Measurements from ENCODE around the gene HIVEP3.

DNA sequence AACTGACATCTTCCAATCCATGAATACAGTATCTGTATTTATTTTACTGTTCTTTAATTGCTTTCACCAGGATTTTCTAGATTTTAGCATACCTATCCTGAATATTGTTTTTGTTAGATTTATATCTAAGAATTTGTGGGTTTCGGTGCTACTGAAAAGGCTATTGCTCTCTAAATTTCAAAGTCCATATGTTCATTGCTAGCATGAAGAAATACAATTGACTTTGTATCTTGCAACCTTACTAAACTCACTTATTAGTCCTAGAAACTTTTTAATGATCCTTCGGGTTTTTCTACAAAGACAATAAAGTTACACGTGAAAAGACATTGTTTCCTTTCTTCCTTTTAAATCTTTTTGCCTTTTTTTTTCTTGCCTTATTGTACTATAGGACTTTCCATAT is 12.9 kb upstream of the HIVEP3 start:
- TF ChIP-seq, protein P1, sequence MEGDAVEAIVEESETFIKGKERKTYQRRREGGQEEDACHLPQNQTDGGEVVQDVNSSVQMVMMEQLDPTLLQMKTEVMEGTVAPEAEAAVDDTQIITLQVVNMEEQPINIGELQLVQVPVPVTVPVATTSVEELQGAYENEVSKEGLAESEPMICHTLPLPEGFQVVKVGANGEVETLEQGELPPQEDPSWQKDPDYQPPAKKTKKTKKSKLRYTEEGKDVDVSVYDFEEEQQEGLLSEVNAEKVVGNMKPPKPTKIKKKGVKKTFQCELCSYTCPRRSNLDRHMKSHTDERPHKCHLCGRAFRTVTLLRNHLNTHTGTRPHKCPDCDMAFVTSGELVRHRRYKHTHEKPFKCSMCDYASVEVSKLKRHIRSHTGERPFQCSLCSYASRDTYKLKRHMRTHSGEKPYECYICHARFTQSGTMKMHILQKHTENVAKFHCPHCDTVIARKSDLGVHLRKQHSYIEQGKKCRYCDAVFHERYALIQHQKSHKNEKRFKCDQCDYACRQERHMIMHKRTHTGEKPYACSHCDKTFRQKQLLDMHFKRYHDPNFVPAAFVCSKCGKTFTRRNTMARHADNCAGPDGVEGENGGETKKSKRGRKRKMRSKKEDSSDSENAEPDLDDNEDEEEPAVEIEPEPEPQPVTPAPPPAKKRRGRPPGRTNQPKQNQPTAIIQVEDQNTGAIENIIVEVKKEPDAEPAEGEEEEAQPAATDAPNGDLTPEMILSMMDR (IDR thresholded peaks at IDR 0.05): no peak
- no peak for TF ChIP-seq POLR2A (IDR thresholded peaks at IDR 0.05)
